Cortex of kidney (tissue), 1 donor: ENCODE results near the gene MCC.

Source experiments
- DNase-seq: peaks from one replicate; lab custom pipeline; 2025; lab: John Stamatoyannopoulos, UW

MCC gene

DNA sequence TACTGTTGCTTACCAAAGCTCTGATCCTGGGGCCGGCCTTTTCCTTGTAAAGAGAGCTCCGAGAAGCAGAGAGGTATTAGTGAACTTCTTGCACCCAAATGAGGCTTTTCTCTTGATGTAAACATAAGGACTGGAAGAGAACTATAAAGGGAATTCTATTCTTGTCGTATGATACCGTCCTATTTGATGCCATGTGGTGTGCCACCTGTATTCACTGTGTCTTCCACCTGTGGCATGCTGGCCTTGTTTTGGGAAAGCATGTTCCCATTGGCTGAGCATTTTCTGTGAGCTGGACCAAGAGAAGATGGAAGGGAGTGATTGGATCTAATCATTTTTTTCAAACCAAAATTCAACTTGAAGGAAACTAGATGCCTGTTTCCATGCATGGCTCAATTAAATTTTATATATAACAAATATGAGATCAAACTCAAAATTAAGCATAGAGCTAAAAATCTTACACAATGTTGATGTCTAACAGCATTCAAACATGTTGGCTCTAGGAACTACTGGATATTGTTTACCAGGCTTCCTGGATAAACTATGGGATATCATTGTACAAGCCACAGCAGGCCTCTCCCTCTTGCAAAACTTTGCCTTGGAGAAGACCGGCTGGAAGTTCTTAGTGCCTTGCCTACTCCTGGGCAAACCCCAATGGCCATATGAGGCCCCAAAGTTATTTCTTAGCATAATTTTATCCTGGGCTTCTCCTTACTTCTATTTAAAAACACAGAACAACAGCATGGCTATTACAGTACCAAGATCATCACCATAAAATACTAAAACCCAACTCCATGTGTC lies 168.8 kb downstream of the MCC start:
- DNase-seq = no peak

DNA sequence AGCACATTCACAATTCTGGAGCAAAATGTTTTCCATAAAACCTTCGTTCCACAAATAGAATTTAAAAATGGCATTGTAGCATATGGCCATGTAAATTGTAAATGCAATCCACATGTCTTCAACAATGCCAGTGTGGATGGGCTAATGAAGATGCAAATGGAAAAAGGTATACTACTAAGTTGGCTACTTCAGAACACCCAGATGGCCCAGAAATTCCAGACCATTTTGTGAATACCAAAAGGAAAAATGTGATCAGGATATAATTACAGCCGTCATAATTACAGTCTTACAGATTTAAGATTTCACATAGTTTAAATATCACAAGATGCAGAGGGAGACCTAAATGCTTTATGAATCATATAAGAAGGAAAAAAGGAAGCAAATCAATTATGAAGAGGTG lies 170.6 kb downstream of the MCC start:
- no peak for DNase-seq

DNA sequence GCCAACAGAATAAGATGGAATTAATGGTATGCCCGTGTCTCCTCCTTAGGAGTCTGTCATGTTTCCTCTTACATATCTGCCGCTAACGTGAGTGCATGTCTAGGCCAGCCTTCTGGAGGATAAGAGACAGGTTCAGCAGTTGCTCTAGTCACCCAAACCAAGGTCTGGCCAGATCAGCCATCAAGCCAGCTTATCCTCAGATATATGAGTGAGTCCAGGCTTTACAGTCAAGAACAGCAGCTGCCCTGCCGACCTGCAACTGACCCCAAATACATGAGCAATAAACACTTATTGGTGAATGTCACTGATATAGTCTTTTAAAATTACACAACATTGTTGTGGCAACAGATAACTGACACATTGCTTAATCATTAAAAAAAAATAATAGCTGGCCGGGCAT lies 177.0 kb downstream of the MCC start:
- DNase-seq = no peak

DNA sequence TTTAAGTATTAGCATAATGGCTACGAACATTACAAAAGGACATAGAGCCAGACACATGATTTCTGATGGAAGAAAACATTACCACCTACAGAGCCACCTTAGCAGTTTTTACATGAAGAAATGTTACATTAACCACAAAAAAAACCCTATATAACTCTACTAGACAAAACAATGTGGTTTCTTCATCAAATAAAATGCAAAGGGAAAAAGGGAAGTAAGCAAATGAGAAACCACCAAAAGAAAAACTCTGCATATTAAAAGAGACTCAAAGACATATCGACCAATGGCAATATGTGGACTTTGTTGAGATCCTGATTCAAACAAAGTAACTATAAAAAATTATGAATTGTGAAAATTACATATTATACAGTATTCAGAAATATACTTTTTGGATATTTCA lies 186.1 kb downstream of the MCC start:
- DNase-seq = no peak

DNA sequence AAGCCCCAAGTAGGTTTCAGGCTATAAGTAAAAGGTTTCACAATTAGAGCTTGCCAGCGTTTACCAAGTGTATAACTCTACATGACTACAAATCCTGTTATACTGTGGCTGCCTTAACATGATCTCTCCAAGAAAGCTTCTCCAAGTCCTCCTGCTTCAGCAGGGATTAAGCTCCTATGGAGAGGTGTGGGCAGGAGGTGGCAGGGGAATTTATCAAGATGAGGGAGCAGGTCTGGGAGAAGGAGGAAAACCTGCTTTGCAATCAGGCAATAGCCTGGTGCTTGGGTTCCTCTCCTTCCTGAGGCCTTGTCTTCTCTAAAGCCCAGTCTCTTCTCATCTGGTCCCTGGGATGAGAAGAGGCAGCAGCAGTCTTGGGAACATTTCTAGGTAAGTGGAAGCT lies 188.7 kb downstream of the MCC start:
- DNase-seq = no peak

DNA sequence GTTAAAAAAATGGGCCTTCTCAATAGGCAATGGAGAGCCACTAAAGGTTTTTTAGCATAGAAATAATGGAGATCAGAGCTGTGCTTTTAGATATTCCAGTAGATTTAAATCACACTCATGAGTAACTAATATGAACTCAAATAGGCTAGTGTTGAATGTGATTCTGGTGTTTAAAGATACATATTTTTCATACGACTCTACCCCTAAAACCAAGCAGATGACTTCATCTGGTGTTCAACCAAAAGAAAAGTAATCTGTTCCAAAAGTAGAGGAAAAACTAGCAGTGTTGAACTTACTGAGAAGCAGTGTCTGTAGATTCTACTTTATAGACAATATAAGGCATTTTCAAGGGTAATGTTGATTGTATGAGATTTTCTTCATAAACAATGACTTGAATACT lies 191.6 kb downstream of the MCC start:
- no peak for DNase-seq

DNA sequence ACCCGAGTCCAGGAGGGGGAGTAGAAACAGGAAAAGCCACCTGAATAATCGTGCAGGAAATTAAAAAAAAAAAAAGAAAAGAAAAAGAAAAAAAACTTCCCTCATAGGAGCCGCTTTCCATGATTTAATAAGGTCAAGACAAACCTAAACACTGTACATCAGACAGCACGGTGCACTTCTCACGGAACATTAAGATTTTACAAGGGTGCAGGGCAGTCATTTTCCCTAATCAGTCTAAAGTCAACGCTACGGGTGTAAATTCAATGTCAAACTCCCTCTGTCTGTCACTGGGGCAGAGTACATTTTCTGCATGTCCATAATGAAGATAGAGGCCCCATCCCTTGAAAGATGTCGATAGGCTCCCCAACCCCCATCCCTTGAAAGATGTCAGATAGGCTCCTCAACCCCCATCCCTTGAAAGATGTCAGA lies 193.1 kb downstream of the MCC start:
- DNase-seq = no peak

DNA sequence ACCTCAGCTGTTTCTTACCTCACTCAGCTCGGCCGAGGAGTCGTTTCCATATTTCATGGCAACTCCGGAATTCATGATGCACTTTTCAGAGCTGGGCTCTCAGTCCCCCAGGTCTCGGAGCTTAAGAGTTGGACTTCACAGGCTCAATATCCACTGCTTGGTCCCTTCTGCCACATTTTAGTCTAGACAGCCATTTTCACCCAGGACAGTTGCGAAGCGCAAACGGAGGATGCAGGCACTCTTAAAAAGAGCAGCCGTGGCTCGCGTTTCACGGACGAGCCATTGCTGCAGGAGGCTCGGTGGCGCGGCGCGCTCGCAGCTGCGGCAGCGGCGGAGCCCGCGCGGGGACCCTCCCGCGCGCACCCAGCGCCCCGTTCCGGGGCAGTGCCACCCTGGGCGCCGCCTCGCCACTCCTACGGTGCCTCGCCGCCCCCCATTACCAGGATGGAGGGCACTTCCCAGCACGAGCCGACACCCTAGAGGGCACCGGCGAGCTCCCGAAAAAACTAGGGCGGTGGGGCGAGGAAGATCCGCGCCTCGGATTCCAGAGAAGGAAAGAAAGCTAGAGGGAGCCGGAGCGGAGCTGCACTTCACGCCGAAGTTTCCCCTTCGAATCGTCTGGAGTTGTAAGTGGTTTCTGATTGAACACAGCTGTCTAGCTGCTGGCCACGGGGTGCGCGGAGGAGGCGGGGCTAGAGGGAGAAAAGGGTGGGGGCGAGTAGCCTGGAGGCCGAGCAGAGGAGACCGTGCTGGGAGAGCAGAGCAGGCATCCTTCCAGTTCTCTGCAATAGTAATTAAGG lies 193.7 kb downstream of the MCC start:
- DNase-seq = no peak

DNA sequence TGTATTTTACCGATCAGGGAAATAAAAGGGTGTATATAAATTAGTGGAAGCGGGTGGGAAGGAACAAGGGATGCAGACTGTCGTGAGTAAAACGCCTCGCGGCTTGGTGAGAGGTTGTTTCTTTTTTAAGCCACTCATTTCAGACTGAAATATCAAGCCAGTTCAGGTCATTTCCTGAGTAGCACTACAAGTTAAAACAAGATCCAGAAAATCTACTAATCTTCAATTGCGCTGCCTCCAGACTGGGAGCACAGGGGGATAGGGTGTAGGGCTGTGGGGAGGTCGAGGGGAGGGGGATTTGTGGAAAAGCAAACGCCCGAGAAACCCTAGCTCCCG lies 194.3 kb downstream of the MCC start:
- no peak for DNase-seq

DNA sequence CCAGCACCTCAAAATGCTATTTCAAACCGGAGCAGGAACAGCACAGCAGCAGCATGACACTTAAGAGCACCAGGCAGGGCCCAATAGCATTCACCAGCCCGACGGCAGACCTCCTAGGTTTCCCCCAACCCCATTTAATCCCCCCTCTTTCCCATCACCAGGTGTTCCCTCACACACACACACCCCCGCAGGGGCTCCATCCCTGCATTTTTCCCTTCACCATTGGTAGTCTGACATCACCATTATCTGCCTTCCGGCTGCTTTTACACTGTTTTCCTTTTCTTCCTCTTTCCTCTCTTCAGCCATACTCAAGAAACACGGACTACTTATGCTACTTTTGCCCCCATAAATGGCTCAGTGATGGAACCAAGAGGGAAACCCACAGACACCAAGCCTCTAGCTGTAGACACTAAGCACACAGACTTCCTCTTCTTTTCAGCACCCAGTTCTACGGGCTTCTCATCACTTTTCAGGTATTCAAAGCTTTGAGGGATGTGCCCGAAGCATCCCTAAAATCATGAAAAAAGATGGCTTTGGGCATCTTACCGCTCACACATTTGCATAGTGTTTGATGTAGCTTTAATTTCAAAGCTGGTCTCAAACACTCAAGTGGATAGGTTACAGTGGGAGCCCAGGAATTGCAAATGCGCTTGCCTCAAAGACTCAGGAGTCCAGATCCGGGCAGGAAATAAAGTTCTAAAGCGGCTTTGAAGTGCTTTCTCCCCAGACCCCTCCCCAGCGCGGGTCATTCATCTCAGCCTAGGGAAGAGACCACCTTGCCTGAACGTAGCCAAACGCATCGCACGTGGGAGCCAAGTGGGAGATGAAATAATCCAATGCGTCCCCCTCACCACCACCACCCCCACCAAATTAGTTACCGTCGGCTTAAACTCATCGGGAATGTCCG lies 194.9 kb downstream of the MCC start:
- no peak for DNase-seq

DNA sequence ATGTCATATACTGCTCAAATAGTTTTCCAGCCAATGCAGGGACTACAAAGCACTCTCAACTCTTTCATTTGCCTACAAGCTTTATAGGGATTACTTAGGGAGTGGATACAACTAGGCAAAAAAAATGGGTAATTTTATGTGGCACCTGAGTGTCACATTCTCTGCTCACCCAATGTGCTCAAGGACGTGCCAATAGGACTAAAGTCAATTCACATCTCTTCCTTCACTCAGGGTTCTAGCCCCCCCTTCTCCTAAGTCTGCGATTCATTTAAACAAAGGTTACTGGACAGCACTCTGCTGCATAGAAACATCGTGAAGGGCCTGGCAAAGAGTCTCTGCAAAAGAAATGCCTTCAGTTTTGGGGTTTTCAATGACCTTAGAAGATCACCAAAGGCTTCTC lies 195.8 kb downstream of the MCC start:
- DNase-seq = no peak

DNA sequence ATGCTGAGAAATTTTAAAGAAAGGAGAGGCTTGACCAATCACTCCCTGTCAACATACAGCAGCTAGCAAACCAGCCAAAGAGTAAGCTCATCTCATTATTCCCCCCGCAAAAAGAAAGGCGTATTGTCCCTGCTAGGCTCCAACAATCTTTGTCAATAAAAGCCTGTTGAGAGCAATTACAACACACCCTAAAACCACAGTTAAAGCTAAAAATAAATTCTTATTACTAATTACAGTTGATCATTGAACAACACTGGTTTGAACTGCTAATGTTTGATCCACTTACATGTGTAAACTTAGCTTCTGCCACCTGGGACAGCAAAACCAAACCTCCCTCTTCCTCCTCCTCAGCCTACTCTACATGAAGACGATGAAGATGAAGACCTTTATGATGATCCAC lies 204.7 kb downstream of the MCC start:
- DNase-seq = no peak

DNA sequence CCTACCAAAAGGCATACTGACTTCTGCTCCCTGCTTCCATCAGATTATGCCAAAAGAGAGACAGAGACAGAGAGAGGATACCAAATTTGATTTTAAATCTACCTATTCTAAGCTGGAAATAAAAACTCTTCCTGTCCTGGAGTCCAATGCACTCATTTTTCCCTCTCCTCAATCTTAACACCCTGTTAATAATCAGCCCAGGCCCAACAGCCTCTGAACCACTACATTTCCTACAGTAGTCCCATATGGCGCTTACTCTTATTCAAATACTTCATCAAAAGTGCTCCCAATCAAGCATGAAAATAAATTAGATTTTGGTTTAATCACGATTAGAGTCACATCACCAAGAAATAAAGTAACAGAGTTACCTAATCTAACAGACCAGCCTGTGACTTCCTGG lies 205.8 kb downstream of the MCC start:
- DNase-seq = no peak

DNA sequence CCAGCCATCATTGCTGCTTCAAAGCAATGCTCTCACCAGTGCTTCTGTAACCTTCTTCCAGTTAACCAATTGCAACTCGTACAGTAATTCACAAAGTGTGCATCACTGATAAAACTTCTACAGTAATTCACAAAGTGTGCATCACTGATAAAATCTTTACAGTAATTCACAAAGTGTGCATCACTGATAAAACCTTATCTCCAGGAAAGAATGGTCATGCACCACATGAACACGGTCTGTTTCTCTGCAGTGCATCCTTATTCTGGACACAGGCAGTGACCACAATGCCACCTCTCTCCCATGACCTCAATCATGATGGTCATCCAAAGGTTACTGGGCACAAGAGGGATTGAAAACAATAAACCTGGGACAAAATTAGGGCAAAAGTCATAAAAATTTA lies 207.1 kb downstream of the MCC start:
- no peak for DNase-seq

DNA sequence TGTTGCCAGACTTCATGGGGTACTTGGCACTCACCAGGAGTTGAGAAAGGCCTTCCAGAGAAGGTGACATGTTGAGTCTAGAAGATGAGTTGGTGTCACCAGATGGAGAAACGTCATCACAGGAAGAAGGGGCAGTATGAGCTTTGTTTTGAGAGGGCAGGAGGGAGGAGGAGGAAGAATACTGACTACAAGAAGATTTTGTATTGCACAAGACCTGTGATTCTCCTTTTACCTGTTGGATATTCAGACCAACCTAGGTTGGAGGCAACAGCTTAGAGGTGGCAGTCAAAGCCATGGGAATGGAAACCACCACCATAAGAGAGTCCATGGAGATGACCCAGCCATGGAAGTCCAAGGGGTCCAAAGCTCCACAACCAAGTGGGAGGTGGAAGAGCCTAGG lies 207.7 kb downstream of the MCC start:
- no peak for DNase-seq

DNA sequence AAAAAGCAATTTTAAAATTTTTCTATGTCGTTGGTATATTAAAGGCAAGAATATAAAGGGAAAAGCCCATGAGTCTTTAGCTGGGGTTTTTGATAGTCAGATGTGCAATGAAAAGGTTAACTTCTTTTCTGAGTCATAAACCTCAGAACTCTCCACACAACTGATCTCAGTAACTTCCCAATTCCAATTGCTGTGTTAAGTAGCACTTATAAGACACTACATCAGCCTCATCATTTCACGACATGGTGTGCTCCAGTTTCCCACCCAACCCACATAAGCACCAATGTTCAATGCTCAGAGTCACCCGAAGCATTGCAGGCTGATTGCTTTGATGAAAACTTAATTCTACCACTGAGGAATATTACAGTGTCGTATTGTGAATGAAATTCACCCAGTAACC lies 209.3 kb downstream of the MCC start:
- DNase-seq = no peak

DNA sequence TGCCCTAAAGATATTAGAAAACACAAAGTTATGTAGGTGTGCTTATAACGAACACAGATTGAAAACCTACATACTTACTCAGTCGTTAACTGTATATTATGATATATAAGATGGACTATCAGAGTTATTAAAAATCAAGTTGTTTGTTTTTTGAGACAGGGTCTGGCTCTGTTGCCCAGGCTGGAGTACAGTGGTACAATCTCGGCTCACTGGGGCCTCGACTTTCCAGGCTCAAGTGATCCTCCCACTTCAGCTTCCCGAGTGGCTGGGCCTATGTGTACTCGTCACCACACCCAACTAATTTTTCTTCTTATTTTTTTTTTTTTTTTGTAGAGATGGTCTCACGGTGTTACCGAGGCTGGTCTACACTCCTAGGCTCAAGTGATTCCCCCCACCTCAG lies 211.8 kb downstream of the MCC start:
- DNase-seq = no peak

DNA sequence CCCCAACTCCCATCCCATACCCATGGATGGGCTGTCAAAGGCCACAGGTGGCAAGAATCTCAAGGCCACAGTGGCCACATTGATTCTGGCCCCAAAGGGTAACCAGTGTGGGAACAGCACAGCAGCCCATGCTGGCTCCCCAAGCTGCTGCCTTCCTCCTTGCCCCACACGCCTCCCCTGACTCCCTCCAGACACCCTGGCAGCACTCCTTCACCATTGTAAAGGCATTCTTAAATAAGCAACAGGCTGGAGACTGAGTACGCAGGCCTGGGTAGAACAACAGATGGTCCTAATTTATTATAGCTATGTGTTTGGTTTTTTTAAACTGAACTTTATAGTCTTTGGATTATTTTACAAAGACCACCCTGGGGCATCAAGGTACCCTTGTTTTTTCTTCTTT lies 212.3 kb downstream of the MCC start:
- DNase-seq = no peak

DNA sequence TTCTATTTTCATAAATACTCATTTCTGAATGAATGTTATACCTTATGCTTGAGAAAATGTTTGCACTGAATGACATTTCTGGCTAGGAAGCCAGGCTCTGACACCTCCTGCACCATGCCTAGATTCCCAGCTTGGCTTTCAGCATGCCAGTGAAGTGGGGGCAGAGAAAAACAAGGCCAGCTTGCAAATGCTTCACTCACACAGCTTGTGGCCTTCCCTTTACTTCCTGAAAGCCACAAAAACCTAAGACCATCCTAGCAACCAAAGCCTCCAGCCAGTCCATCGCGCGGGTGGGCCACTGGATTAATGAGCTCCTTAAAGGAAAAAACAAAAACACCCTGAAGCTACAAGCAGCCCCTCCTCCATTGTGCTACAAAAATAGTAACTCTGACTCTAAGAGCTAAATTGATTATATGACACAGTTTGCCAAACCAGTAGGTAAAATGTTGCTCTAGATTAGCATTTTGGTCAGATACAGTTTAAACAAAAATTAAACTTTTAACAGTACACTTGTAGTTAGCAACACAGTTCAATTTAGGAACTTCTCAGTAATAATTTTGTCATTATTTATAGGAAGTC lies 213.3 kb downstream of the MCC start:
- no peak for DNase-seq

DNA sequence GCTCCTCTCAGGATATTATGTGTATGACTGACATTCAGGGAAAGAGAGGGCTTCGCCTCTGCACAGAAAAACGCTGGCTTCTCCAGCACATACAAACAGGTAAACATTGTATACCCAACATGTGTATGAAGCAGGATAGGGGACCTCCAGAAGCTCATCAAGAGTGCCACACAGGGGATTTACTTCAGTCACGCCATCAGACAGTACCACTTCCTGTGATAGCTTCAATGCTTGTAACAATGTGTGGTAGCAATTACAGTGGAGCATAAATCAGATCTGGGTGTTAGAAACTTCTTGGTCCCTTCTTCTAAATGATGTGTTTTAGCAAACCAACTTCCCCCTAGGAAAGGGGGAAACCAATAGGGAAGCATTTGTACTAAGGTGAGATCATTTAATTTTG lies 214.3 kb downstream of the MCC start:
- no peak for DNase-seq

DNA sequence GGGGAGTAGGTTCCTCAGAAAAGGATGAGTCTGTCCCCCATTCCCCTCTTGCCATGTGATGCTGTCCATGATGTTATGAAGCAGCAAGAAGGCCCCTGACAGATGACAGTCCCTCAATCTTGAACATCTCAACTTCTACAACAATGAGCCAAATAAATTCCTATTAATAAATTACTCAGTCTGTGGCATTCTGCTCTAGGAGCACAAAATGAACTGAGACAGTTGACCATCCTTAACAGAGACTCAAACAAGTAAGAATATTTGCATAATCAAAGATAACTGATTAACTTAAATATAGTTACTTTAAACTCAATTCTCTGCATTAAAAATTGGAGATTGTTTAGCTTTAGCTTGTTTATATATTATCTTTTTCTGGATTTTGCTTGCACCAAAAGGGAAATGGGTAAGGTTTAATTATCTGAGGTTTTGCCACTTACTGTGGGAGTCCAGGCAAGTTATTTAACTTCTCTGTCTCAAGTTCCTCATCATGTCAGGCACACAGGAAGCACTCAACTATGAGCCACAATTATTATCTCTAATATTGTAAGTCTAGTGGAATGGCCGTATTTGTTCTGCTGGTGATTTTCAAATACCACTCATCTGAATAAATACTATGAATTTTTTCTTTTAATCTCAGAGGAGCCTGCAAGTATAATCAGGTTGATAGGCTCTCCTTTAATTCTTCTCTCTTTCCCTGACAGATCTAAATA lies 216.4 kb downstream of the MCC start:
- no peak for DNase-seq

DNA sequence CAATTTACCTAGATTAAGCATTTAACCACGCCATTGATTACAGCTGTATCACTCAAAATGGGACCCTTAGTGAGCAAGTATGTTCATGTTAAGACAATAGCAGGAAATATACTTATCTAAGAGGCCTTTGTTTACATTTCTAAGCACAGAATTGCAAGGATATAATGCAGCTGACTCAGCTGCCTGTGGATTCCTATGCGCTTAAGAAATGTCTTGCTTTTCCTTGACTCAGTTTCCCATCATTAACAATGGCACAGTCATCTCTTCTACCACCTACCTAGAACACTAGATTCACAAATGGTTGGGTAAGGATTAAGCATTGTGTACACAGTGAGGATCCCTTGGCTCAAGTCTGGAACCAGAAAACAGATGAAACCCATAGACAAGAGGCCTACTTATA lies 217.2 kb downstream of the MCC start:
- no peak for DNase-seq
